HepG2 (cell line): ENCODE data around the gene CD300A. TPM values are rescaled to one million over a fixed set of nuclear protein-coding genes. Genes with fewer than 3 reads are reported as not detected.

Experiments used
- AHR ChIP-seq: IDR thresholded peaks from 2 replicates; pipeline ENCODE4 v1.6.1; 2018; ENCODE audit warnings: missing genetic modification reagents, missing compliant biosample characterization
- ASH2L ChIP-seq: fragments of 300-600, 200-600 bp; sonication (generic); IDR thresholded peaks from 2 replicates; pipeline ENCODE4 v1.7.0; 2017; ENCODE audit warnings: low read depth, mild to moderate bottlenecking, moderate library complexity, mixed read lengths, low read length; ENCODE audit not compliant: insufficient read length
- EEA1 ChIP-seq: sonication (generic); formaldehyde crosslinking; IDR thresholded peaks from 2 replicates; pipeline ENCODE4 v1.5.1; 2020; ENCODE audit warnings: mild to moderate bottlenecking, missing genetic modification reagents, borderline replicate concordance
- IKZF4 ChIP-seq: sonication (generic); formaldehyde crosslinking; IDR thresholded peaks from 2 replicates; pipeline ENCODE4 v1.5.1; 2020; ENCODE audit warnings: borderline replicate concordance, mild to moderate bottlenecking, low read depth, missing genetic modification reagents; ENCODE audit errors: not compliant biosample characterization
- KAT8 ChIP-seq: IDR thresholded peaks from 2 replicates; pipeline ENCODE4 v1.6.1; 2016; ENCODE audit warnings: missing genetic modification reagents, missing compliant biosample characterization
- PHF8 ChIP-seq: sonication (generic); formaldehyde crosslinking; IDR thresholded peaks from 2 replicates; pipeline ENCODE4 v1.5.0; 2020; ENCODE audit warnings: missing genetic modification reagents
- POGZ ChIP-seq: sonication (generic); formaldehyde crosslinking; IDR thresholded peaks from 2 replicates; pipeline ENCODE4 v1.4.0; 2020; ENCODE audit warnings: mild to moderate bottlenecking, missing genetic modification reagents
- SIN3B ChIP-seq: fragments of 150-350 bp; IDR thresholded peaks from 2 replicates; pipeline ENCODE4 v1.6.1; 2014; ENCODE audit warnings: low read length
- YEATS4 ChIP-seq: sonication (generic); formaldehyde crosslinking; IDR thresholded peaks from 2 replicates; pipeline ENCODE4 v1.4.0; 2020; ENCODE audit warnings: missing genetic modification reagents, borderline replicate concordance
- ZBTB44 ChIP-seq: sonication (generic); formaldehyde crosslinking; IDR thresholded peaks from 2 replicates; pipeline ENCODE4 v1.4.0; 2020; ENCODE audit warnings: missing genetic modification reagents
- ZNF124 ChIP-seq: sonication (generic); formaldehyde crosslinking; IDR thresholded peaks from 2 replicates; pipeline ENCODE4 v1.4.0; 2020; ENCODE audit warnings: missing genetic modification reagents
- ZNF577 ChIP-seq: sonication (generic); formaldehyde crosslinking; IDR thresholded peaks from 2 replicates; pipeline ENCODE4 v1.4.0; 2020; ENCODE audit warnings: mild to moderate bottlenecking, low read depth, missing genetic modification reagents, borderline replicate concordance
- ZNF841 ChIP-seq: sonication (generic); formaldehyde crosslinking; IDR thresholded peaks from 2 replicates; pipeline ENCODE4 v1.8.1; 2023; ENCODE audit warnings: missing genetic modification reagents, borderline replicate concordance
- ZNF879 ChIP-seq: sonication (generic); formaldehyde crosslinking; IDR thresholded peaks from 2 replicates; pipeline ENCODE4 v1.8.1; 2023; ENCODE audit warnings: missing genetic modification reagents
- polyA plus RNA-seq, 8 experiments: library from polyadenylated mRNA; depleted of rRNA in 3 of 8; stranded (reverse) in 7 of 8; unstranded in 1 of 8; fragments of >200 nt; fragmentation: Illumina TruSeq in 4 of 8; extraction: Trizol in 4 of 8; gene quantifications; 2 replicates each; pipeline versions ENCODE4 v1.2.1 to v1.2.3, GENCODE V29; 2011 to 2016; ENCODE audit warnings: low read depth in 4 of 8, missing spikeins in 1 of 8, mixed read lengths in 1 of 8; ENCODE audit not compliant: insufficient read depth in 1 of 8
- total RNA-seq, 5 experiments: library from RNA; depleted of rRNA; stranded (reverse); fragments of >200 nt; fragmentation: Illumina TruSeq; extraction: Trizol; gene quantifications; 2 replicates each; pipeline ENCODE4 v1.2.3, GENCODE V29; 2016; ENCODE audit warnings: low read depth in 1 of 5
- TF ChIP-seq, protein P1 (sequence below): sonication (generic); formaldehyde crosslinking; IDR thresholded peaks from 2 replicates; pipeline ENCODE4 v1.4.0; 2020; ENCODE audit warnings: low read depth, missing genetic modification reagents
- TF ChIP-seq, protein P2 (sequence below): IDR thresholded peaks from 2 replicates; pipeline ENCODE4 v1.4.0; 2020; ENCODE audit warnings: mild to moderate bottlenecking, missing genetic modification reagents
- TF ChIP-seq, protein P3 (sequence below): sonication (generic); formaldehyde crosslinking; IDR thresholded peaks from 2 replicates; pipeline ENCODE4 v1.5.0; 2020; ENCODE audit warnings: mild to moderate bottlenecking, missing genetic modification reagents

The CD300A gene
- total and polyA plus RNA-seq, 2 of the 13 experiments (the other 11 are each of a cell fraction or from before 2014, with no cell fraction given): not detected

GRCh38 chr17:74427048-74427762, 39.2 kb upstream of the CD300A start (continued):
- TF ChIP-seq, protein P1, sequence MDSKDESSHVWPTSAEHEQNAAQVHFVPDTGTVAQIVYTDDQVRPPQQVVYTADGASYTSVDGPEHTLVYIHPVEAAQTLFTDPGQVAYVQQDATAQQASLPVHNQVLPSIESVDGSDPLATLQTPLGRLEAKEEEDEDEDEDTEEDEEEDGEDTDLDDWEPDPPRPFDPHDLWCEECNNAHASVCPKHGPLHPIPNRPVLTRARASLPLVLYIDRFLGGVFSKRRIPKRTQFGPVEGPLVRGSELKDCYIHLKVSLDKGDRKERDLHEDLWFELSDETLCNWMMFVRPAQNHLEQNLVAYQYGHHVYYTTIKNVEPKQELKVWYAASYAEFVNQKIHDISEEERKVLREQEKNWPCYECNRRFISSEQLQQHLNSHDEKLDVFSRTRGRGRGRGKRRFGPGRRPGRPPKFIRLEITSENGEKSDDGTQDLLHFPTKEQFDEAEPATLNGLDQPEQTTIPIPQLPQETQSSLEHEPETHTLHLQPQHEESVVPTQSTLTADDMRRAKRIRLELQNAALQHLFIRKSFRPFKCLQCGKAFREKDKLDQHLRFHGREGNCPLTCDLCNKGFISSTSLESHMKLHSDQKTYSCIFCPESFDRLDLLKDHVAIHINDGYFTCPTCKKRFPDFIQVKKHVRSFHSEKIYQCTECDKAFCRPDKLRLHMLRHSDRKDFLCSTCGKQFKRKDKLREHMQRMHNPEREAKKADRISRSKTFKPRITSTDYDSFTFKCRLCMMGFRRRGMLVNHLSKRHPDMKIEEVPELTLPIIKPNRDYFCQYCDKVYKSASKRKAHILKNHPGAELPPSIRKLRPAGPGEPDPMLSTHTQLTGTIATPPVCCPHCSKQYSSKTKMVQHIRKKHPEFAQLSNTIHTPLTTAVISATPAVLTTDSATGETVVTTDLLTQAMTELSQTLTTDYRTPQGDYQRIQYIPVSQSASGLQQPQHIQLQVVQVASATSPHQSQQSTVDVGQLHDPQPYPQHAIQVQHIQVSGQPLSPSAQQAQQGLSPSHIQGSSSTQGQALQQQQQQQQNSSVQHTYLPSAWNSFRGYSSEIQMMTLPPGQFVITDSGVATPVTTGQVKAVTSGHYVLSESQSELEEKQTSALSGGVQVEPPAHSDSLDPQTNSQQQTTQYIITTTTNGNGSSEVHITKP (CRISPR knock-in tag): peak; percentile 77
- peak; percentile 86; the same call in 1 of the 2 replicates for TF ChIP-seq ZNF124 (CRISPR knock-in tag)
- TF ChIP-seq, protein P2, sequence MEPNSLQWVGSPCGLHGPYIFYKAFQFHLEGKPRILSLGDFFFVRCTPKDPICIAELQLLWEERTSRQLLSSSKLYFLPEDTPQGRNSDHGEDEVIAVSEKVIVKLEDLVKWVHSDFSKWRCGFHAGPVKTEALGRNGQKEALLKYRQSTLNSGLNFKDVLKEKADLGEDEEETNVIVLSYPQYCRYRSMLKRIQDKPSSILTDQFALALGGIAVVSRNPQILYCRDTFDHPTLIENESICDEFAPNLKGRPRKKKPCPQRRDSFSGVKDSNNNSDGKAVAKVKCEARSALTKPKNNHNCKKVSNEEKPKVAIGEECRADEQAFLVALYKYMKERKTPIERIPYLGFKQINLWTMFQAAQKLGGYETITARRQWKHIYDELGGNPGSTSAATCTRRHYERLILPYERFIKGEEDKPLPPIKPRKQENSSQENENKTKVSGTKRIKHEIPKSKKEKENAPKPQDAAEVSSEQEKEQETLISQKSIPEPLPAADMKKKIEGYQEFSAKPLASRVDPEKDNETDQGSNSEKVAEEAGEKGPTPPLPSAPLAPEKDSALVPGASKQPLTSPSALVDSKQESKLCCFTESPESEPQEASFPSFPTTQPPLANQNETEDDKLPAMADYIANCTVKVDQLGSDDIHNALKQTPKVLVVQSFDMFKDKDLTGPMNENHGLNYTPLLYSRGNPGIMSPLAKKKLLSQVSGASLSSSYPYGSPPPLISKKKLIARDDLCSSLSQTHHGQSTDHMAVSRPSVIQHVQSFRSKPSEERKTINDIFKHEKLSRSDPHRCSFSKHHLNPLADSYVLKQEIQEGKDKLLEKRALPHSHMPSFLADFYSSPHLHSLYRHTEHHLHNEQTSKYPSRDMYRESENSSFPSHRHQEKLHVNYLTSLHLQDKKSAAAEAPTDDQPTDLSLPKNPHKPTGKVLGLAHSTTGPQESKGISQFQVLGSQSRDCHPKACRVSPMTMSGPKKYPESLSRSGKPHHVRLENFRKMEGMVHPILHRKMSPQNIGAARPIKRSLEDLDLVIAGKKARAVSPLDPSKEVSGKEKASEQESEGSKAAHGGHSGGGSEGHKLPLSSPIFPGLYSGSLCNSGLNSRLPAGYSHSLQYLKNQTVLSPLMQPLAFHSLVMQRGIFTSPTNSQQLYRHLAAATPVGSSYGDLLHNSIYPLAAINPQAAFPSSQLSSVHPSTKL (CRISPR knock-in tag): peak; percentile 83
- TF ChIP-seq ZBTB44: no peak
- no peak for TF ChIP-seq ZNF577 (CRISPR knock-in tag)
- TF ChIP-seq POGZ: peak; percentile 86
- TF ChIP-seq YEATS4 (CRISPR knock-in tag): peak; percentile 88
- TF ChIP-seq IKZF4 (CRISPR knock-in tag): peak; percentile 41
- TF ChIP-seq ASH2L: peak; percentile 84
- no peak for TF ChIP-seq ZNF841 (CRISPR knock-in tag)
- TF ChIP-seq KAT8 (CRISPR knock-in tag): peak; percentile 95
- TF ChIP-seq, protein P3, sequence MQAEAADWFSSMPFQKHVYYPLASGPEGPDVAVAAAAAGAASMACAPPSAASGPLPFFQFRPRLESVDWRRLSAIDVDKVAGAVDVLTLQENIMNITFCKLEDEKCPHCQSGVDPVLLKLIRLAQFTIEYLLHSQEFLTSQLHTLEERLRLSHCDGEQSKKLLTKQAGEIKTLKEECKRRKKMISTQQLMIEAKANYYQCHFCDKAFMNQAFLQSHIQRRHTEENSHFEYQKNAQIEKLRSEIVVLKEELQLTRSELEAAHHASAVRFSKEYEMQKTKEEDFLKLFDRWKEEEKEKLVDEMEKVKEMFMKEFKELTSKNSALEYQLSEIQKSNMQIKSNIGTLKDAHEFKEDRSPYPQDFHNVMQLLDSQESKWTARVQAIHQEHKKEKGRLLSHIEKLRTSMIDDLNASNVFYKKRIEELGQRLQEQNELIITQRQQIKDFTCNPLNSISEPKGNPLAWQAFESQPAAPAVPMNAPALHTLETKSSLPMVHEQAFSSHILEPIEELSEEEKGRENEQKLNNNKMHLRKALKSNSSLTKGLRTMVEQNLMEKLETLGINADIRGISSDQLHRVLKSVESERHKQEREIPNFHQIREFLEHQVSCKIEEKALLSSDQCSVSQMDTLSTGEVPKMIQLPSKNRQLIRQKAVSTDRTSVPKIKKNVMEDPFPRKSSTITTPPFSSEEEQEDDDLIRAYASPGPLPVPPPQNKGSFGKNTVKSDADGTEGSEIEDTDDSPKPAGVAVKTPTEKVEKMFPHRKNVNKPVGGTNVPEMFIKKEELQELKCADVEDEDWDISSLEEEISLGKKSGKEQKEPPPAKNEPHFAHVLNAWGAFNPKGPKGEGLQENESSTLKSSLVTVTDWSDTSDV (CRISPR knock-in tag): 0 out of 2 replicates have a peak, but pooled peaks have one; percentile 63
- TF ChIP-seq SIN3B: no peak
- TF ChIP-seq ZNF879 (CRISPR knock-in tag): 0 out of 2 replicates have a peak, but pooled peaks have one; percentile 48
- no peak; the same call in 1 of the 2 replicates for TF ChIP-seq EEA1 (CRISPR knock-in tag)
- peak; percentile 63 for TF ChIP-seq PHF8 (CRISPR knock-in tag)
- 0 out of 2 replicates have a peak, but pooled peaks have one; percentile 37 for TF ChIP-seq AHR (CRISPR knock-in tag)
